Stimulated activated CD4-positive, alpha-beta T cell treated with anti-CD3 and anti-CD28 coated beads, Interleukin-4, amount 100 ng/mL, for 24 hours (primary cell): ENCODE results near the gene MED12L.

ENCODE experiments used
- DNase-seq: peaks from one replicate; pipeline ENCODE4 v3.0.0-alpha.2; 2020

MED12L gene

DNA sequence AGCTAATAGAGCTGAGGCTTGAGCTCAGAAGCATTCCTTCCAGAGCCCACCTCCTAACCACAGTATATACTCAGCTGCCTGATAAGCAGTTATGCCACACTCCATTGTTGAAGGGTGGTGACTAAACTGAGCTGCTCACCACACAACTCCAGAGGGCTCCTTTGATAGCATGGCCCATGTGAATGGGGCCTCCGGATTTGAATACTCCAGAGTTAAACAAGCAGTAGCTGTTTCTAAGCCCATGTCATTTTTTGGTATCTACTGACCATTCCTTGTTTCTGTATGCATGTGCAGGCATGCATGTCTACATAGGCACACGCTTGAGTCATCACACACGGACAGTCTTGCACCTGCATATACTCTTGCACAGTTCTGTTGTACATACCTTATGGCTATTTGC is 346.5 kb downstream of the MED12L start:
- DNase-seq = no peak

GRCh38 chr3:151432616-151433372 is 347.3 kb downstream of the MED12L start:
- no peak for DNase-seq

GRCh38 chr3:151434151-151434890 is 348.9 kb downstream of the MED12L start:
- DNase-seq = no peak

DNA sequence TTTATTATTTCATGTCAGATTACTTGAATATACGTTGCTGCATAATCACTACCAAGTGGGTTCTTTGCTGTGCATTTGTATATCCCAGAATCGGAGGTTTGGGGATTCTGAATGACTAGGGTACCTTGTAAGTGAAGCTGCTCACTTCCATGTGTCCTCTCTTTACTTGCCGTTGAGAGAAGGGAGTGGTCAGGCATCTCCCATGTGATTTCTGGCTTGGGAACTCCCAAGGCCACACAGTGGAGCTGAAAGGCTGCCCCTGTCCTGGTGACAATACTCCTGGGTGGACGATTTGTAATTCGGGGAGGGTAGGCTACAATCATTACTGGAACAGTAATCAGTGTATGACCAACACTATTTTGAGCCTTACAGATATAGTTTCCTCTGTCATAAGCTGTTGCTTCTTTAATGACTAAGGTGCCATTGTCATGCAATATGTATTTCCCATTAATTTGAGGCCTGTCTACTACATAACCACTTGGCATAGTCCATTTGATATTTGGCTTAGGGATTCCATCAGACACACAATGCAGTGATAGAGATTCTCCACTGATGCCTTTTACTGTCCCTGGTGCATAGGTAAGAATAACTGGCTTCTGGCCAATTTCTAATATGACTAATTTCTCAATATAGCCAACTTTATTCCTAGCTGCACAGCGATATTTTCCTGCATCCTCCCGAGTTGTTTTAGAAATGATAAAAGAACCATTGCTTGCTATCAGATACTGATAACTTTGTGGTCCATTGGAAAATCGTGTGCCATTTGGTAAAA is 351.4 kb downstream of the MED12L start:
- no peak for DNase-seq

DNA sequence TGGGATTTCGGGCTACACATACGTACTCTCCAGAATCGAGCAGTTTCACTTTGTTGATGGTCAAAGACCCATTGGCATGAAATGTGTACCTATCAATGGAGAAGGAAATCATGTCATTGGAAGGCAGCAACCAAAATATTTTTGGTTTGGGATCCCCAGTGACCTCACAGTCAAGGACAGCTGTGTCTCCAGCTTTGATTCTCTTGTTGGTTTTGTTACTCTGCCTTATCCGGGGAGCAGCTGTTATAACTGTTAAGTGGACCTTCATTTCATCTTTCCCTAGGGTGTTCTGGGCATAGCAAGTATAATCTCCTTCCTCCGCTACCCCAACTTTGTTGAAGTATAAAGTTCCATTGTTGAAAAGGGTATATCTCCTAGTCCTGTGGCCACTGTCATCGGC is 352.4 kb downstream of the MED12L start:
- no peak for DNase-seq

DNA sequence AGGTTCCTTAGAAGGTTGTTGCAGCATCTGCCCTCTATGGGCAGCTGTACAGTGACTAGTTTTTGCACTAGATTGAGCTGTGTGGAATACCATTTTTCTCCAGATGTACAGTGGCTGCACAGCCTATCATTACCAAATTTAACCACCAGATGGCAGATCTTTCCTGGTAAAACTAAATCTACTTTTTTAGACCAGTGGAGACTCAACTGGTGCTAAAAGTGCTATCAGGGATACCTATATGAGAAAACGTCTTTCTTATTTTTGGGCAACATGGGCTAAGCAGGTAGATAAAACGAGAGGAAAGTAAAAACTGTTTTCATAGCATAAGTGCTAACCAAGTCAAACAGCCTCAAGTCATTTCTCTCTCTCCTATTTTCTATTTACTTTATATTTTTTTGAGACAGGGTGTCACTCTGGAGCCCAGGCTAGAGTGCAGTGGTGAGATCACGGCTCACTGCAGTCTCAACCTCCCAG is 354.2 kb downstream of the MED12L start:
- DNase-seq = no peak

GRCh38 chr3:151440940-151441339 is 355.5 kb downstream of the MED12L start:
- no peak for DNase-seq

GRCh38 chr3:151443583-151443982 is 358.1 kb downstream of the MED12L start:
- DNase-seq = no peak

- no peak for DNase-seq
Measured at GRCh38 chr3:151445273-151446001, 360.0 kb downstream of the MED12L start.

- DNase-seq = no peak
Measured at GRCh38 chr3:151446002-151446340, 360.5 kb downstream of the MED12L start.

- DNase-seq = no peak
Measured at GRCh38 chr3:151452368-151452767, 366.9 kb downstream of the MED12L start.

- no peak for DNase-seq
Measured at GRCh38 chr3:151452841-151453240, 367.4 kb downstream of the MED12L start.

- DNase-seq = no peak
Measured at GRCh38 chr3:151456065-151456464, 370.6 kb downstream of the MED12L start.

- no peak for DNase-seq
Measured at GRCh38 chr3:151459358-151459757, 373.9 kb downstream of the MED12L start.

GRCh38 chr3:151460228-151460627 is 374.8 kb downstream of the MED12L start:
- DNase-seq = no peak

DNA sequence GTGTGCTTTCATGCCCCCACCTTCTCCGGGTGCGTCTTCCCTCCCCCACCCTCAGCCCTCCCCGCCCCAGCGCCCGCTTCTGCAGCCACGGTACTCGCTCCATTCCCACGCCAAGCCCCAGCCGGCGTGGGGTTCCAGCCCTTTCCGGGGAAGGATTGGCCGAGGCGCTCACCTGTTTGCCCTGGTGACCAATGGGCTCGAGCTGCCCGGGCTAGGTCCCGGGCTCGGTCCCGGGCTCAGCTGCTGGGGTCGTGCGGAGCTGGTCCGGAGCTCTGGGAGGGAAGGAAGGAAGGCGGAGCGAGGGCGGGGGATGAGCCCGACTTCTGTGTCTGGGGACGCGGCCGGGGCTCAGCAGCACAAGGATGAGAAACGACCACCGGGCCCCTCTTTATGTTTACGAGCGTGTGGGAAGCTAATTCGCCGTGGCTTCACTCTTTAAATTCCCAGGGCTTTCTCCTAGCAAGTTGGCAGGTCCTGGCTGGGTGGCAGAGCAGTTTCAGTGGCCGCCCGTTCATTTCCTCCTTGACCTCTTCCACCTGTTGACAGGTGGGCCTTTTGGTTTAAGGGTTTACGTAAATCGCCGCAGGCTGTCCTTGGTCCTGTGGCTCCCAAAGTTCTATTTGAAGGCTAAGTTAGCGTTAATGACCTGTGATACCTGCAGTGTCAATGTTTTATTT is 375.4 kb downstream of the MED12L start, which contains the start of gene IGSF10:
IGSF10 (minus strand) TSS at position 288 of the 677 bp plus-strand sequence. CDS start 2,352 bp downstream, outside the sequence.
- DNase-seq = no peak

DNA sequence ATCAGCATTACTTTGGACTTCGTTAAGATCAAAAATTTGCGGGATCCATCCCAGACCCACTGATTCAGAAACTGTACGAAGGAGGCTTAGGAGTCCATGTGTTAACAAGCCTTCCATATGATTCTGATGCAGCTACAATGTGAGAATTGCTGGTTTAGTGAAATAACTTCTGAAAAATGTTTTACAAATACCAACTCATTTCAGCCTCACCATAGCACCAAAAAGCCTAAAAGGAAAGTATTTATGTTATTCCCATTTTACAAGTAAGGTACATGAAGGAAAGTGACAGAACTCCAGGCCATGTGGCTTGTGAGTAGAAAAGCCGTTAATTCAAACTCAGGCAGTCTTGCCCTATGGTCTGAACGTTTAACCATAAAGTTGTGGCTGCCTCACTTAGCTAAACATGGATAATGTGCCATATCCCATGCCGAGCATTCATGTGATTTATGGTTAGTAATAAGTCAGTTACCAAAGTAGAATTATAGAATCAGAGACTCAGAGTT is 376.9 kb downstream of the MED12L start:
- DNase-seq = no peak

DNA sequence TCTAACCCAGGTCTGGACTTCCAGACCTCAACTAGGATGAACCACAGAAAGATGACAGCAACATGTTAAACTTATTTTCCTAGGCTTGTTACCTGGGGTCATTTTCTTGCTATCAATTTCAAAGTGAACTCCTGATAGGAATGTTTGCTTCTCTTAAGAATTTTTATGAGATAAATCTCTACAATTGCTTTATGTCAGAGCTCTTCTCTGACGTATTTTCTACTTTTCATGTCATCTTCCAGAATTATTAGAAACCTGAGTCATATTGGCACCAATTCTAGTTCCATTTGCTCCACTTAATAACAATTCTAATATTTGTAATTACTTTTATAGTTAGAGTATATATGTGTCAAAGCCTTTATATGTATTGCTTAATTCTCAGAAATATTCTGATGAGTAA is 377.5 kb downstream of the MED12L start:
- no peak for DNase-seq

- no peak for DNase-seq
Measured at GRCh38 chr3:151467069-151467468, 381.6 kb downstream of the MED12L start.

- peak; percentile 59 for DNase-seq
Measured at GRCh38 chr3:151468284-151468917, 382.9 kb downstream of the MED12L start.

DNA sequence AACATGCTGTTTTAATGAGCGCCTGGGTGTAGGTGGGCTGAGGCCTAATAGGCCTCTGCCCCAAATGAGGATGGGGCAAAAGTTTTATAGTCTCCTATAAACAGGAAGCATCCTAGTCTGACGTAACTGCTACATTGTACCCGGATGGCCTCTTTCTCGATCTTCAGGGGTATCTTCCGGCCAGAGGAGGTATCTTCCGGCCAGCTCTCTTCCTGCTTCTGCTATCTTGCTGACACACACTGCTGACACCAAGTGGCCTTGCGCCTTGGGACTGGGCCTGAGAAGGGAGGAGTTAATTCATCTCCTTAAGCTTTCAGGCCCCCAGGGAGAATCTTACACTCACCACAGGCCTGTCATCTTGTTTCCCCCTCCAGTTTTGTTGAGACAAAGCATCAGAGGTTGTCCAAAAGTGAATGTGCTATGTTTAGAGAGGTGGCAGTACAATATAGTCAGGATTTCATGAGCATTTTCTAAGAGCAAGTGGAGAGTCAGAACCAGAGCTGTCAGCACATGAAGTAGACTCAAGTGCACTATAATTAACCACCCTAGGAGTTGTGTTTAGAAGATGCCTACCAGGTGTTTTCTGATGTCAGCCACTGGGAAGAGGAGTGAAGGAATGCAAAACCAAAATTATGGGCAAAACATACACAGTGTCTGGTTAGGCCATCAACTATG is 391.0 kb downstream of the MED12L start:
- DNase-seq = no peak
